Ecto neural progenitor cell (in vitro differentiated cells): ENCODE measurements around the gene DOCK3.
"Not testable (repeated sequence)": the region's sequence is repeated elsewhere in the genome, so short reads cannot be mapped to it uniquely, and the experiment has no call there.

Experiments
- DNase-seq: peaks from one replicate; pipeline ENCODE4 v3.0.0-alpha.2; 2018; ENCODE audit warnings: low spot score

The DOCK3 gene

GRCh38 chr3:50883755-50884154, 209.0 kb downstream of the DOCK3 start:
- no peak for DNase-seq

- no peak for DNase-seq
These were observed 210.5 kb downstream of the DOCK3 start for GRCh38 chr3:50885070-50885850.

GRCh38 chr3:50890688-50891344, 216.1 kb downstream of the DOCK3 start:
- no peak for DNase-seq

GRCh38 chr3:50901097-50901496, 226.4 kb downstream of the DOCK3 start:
- DNase-seq, result not testable (repeated sequence)

- DNase-seq, result no peak
These were observed 238.0 kb downstream of the DOCK3 start for GRCh38 chr3:50912746-50913145.

- no peak for DNase-seq
These were observed 238.5 kb downstream of the DOCK3 start for GRCh38 chr3:50913260-50913659.

GRCh38 chr3:50922071-50922470, 247.3 kb downstream of the DOCK3 start:
- not testable (repeated sequence) for DNase-seq

- no peak for DNase-seq
These were observed 249.2 kb downstream of the DOCK3 start for GRCh38 chr3:50923955-50924354.

GRCh38 chr3:50924638-50925037, 249.9 kb downstream of the DOCK3 start:
- DNase-seq, result no peak

- no peak for DNase-seq
These were observed 252.1 kb downstream of the DOCK3 start for GRCh38 chr3:50926868-50927267.

- DNase-seq, result no peak
These were observed 255.9 kb downstream of the DOCK3 start for GRCh38 chr3:50930371-50931208.

GRCh38 chr3:50932918-50933317, 258.2 kb downstream of the DOCK3 start:
- DNase-seq, result not testable (repeated sequence)

- DNase-seq, result no peak
These were observed 261.7 kb downstream of the DOCK3 start for GRCh38 chr3:50936389-50936788.

- DNase-seq, result no peak
These were observed 272.7 kb downstream of the DOCK3 start for GRCh38 chr3:50947419-50947818.

- DNase-seq, result no peak
These were observed 275.9 kb downstream of the DOCK3 start for GRCh38 chr3:50950591-50950990.

GRCh38 chr3:50953825-50954414, 279.2 kb downstream of the DOCK3 start:
- no peak for DNase-seq

- no peak for DNase-seq
These were observed 286.7 kb downstream of the DOCK3 start for GRCh38 chr3:50961386-50961785.

GRCh38 chr3:50971487-50971924, 296.8 kb downstream of the DOCK3 start:
- DNase-seq, result peak; percentile 54

- no peak for DNase-seq
These were observed 297.3 kb downstream of the DOCK3 start for GRCh38 chr3:50972029-50972428.

- not testable (repeated sequence) for DNase-seq
These were observed 303.9 kb downstream of the DOCK3 start for GRCh38 chr3:50978586-50978985.

- no peak for DNase-seq
These were observed 304.4 kb downstream of the DOCK3 start for GRCh38 chr3:50978991-50979667.
